ENCODE measurements around the gene OR5B17. TPM values are rescaled to one million over a fixed set of nuclear protein-coding genes. Genes with fewer than 3 reads are reported as not detected.
A peak's percentile ranks its signal among the peaks of the same experiment; 100 is the strongest.
"Not testable (repeated sequence)": the region's sequence is repeated elsewhere in the genome, so short reads cannot be mapped to it uniquely, and the experiment has no call there.

The OR5B17 gene
- not detected in 2 replicates for total RNA-seq (2014; rRNA removed; shearing (Covaris generic))

GRCh38 chr11:58358969-58359368, at the start of gene OR5B17:
Gene OR5B17 (minus strand): TSS chr11:58359069. CDS start chr11:58359069, 0 bp downstream.
- DNase-seq (ENCODE audit: low spot score), result no peak

- DNase-seq (ENCODE audit: low spot score), result no peak
Measured at GRCh38 chr11:58406774-58407173, 47.9 kb upstream of the OR5B17 start, which contains the start of gene OR5B3. Gene OR5B3 (minus strand): TSS chr11:58406874. CDS start chr11:58403409, 3,465 bp downstream.

- not testable (repeated sequence) for DNase-seq (ENCODE audit: low spot score)
Measured at GRCh38 chr11:58399622-58400021, 40.8 kb upstream of the OR5B17 start.

- no peak for DNase-seq (ENCODE audit: low spot score)
Measured at GRCh38 chr11:58395581-58395980, 36.7 kb upstream of the OR5B17 start.

GRCh38 chr11:58394195-58394594, 35.3 kb upstream of the OR5B17 start:
- no peak for DNase-seq (ENCODE audit: low spot score)

GRCh38 chr11:58392746-58393145, 33.9 kb upstream of the OR5B17 start:
- no peak for DNase-seq (ENCODE audit: low spot score)

GRCh38 chr11:58391879-58392278, 33.0 kb upstream of the OR5B17 start:
- DNase-seq (ENCODE audit: low spot score), result no peak

GRCh38 chr11:58390551-58391063, 31.7 kb upstream of the OR5B17 start:
- no peak for DNase-seq (ENCODE audit: low spot score)

- DNase-seq (ENCODE audit: low spot score), result no peak
Measured at GRCh38 chr11:58354727-58355126, 4.1 kb downstream of the OR5B17 start.

- no peak for DNase-seq (ENCODE audit: low spot score)
Measured at GRCh38 chr11:58345204-58345603, 13.7 kb downstream of the OR5B17 start.

GRCh38 chr11:58334708-58335107, 24.2 kb downstream of the OR5B17 start:
- peak; percentile 28 for DNase-seq (ENCODE audit: low spot score)

GRCh38 chr11:58330861-58331260, 28.0 kb downstream of the OR5B17 start:
- DNase-seq (ENCODE audit: low spot score), result no peak

GRCh38 chr11:58318532-58318931, 40.3 kb downstream of the OR5B17 start:
- no peak for DNase-seq (ENCODE audit: low spot score)

GRCh38 chr11:58316142-58316541, 42.7 kb downstream of the OR5B17 start:
- no peak for DNase-seq (ENCODE audit: low spot score)

Other genes with a start within 250 kb of the OR5B17 start
- not detected in 2 replicates for gene OR9I1, start 233.5 kb downstream of the OR5B17 start, total RNA-seq (2014; rRNA removed; shearing (Covaris generic))
- gene OR9Q2, start 170.0 kb downstream of the OR5B17 start, total RNA-seq (2014; rRNA removed; shearing (Covaris generic)), result not detected in 2 replicates
- not detected in 2 replicates for gene OR1S2, start 154.9 kb downstream of the OR5B17 start, total RNA-seq (2014; rRNA removed; shearing (Covaris generic))
- not detected in 2 replicates for gene OR1S1, start 146.3 kb downstream of the OR5B17 start, total RNA-seq (2014; rRNA removed; shearing (Covaris generic))
- not detected in 2 replicates for gene OR10Q1, start 130.2 kb downstream of the OR5B17 start, total RNA-seq (2014; rRNA removed; shearing (Covaris generic))
- not detected in 2 replicates for gene OR10W1, start 90.8 kb downstream of the OR5B17 start, total RNA-seq (2014; rRNA removed; shearing (Covaris generic))
- gene OR5B3, start 47.8 kb upstream of the OR5B17 start, total RNA-seq (2014; rRNA removed; shearing (Covaris generic)), result not detected in 2 replicates
- not detected in 2 replicates for gene OR5B2, start 69.1 kb upstream of the OR5B17 start, total RNA-seq (2014; rRNA removed; shearing (Covaris generic))
- not detected in 2 replicates for gene OR5B12, start 83.2 kb upstream of the OR5B17 start, total RNA-seq (2014; rRNA removed; shearing (Covaris generic))
- gene OR5B21, start 149.0 kb upstream of the OR5B17 start, total RNA-seq (2014; rRNA removed; shearing (Covaris generic)), result not detected in 2 replicates
- 1.1 and 1.7 TPM in 2 replicates for gene LPXN, start 216.8 kb upstream of the OR5B17 start, total RNA-seq (2014; rRNA removed; shearing (Covaris generic))
- gene ZFP91, start 220.0 kb upstream of the OR5B17 start, total RNA-seq (2014; rRNA removed; shearing (Covaris generic)), result 42.8 TPM in 2 replicates